A549 (cell line): ENCODE results near the gene OR51Q1.

Experiments
- BHLHE40 ChIP-seq: IDR thresholded peaks from 2 replicates; pipeline ENCODE4 v1.6.1; 2012; ENCODE audit warnings: low read depth, low read length, inconsistent platforms
- CTCF ChIP-seq: fragments of >200 bp; sonication (Bioruptor Twin); formaldehyde crosslinking; IDR thresholded peaks from 3 replicates; pipeline ENCODE4 v1.5.1; 2016
- EP300 ChIP-seq, 2 experiments: fragments of >200 bp; sonication (Bioruptor Twin); formaldehyde crosslinking; IDR thresholded peaks; 2 replicates in 1 of 2; 3 replicates in 1 of 2; pipeline ENCODE4 v1.6.1; 2016 to 2017
- ESRRA ChIP-seq: fragments of 150-350 bp; IDR thresholded peaks from 2 replicates; pipeline ENCODE4 v1.6.1; 2014; ENCODE audit warnings: mild to moderate bottlenecking, low read length, borderline replicate concordance
- MYC ChIP-seq: IDR thresholded peaks from 2 replicates; pipeline ENCODE4 v1.6.1; 2012; ENCODE audit warnings: mild to moderate bottlenecking, inconsistent platforms, low read length, improper control_type of control experiment, borderline replicate concordance
- NR3C1 ChIP-seq: fragments of >200 bp; sonication (Bioruptor Twin); formaldehyde crosslinking; IDR thresholded peaks from 3 replicates; pipeline ENCODE4 v1.6.1; 2017
- POLR2A ChIP-seq: IDR thresholded peaks from 2 replicates; pipeline ENCODE4 v1.6.1; 2012; ENCODE audit warnings: mild to moderate bottlenecking, low read length
- RCOR1 ChIP-seq: fragments of 150-350 bp; IDR thresholded peaks from 2 replicates; pipeline ENCODE4 v1.6.1; 2014; ENCODE audit warnings: antibody characterized with exemption, low read length, low read depth

- TF ChIP-seq CTCF (no peak), MYC (no peak), ESRRA (no peak), EP300 (IDR thresholded peaks at IDR 0.05) (no peak), POLR2A (no peak), RCOR1 (no peak), BHLHE40 (no peak), NR3C1 (no peak)
Measured at GRCh38 chr11:5467527-5467926, 45.6 kb downstream of the OR51Q1 start.
